CD4-positive, alpha-beta memory T cell (primary cell): Measurements from ENCODE around the gene ATP2C2. TPM values are rescaled to one million over a fixed set of nuclear protein-coding genes. Genes with fewer than 3 reads are reported as not detected.
"Not testable (repeated sequence)": the region's sequence is repeated elsewhere in the genome, so short reads cannot be mapped to it uniquely, and the experiment has no call there.

Source experiments
- CTCF ChIA-PET: fragments of 350-600 bp; sonication (Branson Sonifier 250); formaldehyde crosslinking; loops from one replicate; lab custom pipeline; 2021; ENCODE audit warnings: inconsistent platforms; ENCODE audit not compliant: partially characterized antibody; lab: Charles Lee
- POLR2A ChIA-PET: fragments of 350-600 bp; sonication (Branson Sonifier 250); formaldehyde crosslinking; loops from one replicate; lab custom pipeline; 2021; ENCODE audit not compliant: partially characterized antibody; lab: Charles Lee
- DNase-seq, 5 donors: peaks; one replicate each; pipeline versions ENCODE4 v3.0.0 to v3.0.0-alpha.2; 2020 to 2022; ENCODE audit warnings: mixed read lengths in 1 of 5
- H3K27ac ChIP-seq: one replicate; pipeline ENCODE4 v1.7.0; 2013; ENCODE audit warnings: low read depth, low read length
- H3K27me3 ChIP-seq: 2 replicates; pipeline ENCODE4 v1.7.0; 2013; ENCODE audit warnings: mild to moderate bottlenecking, low read length, moderate library complexity; ENCODE audit not compliant: insufficient read depth
- H3K36me3 ChIP-seq: 2 replicates; pipeline ENCODE4 v1.7.0; 2013; ENCODE audit warnings: mild to moderate bottlenecking, low read length, moderate library complexity; ENCODE audit not compliant: insufficient read depth
- H3K4me1 ChIP-seq: 2 replicates; pipeline ENCODE4 v1.7.0; 2013; ENCODE audit warnings: mild to moderate bottlenecking, low read length, moderate library complexity; ENCODE audit not compliant: insufficient read depth
- H3K4me3 ChIP-seq, 2 donors: one replicate each; pipeline ENCODE4 v1.7.0; 2013; ENCODE audit warnings: low read length in 2 of 2, mild to moderate bottlenecking in 1 of 2
- H3K9me3 ChIP-seq, 2 donors: one replicate each; pipeline ENCODE4 v1.7.0; 2013; ENCODE audit warnings: low read length in 2 of 2, control low read depth in 1 of 2; ENCODE audit not compliant: control insufficient read depth in 1 of 2
- H3K27ac Mint-ChIP-seq, 7 donors: one replicate each; pipeline ENCODE4 v1.8.0; 2020 to 2021; ENCODE audit warnings: mixed read lengths in 7 of 7, mild to moderate bottlenecking in 6 of 7, inconsistent platforms in 3 of 7, moderate library complexity in 3 of 7
- H3K27me3 Mint-ChIP-seq, 2 donors: one replicate each; pipeline ENCODE4 v1.8.0; 2020 to 2021; ENCODE audit warnings: mixed read lengths in 2 of 2
- H3K36me3 Mint-ChIP-seq, 2 donors: one replicate each; pipeline ENCODE4 v1.8.0; 2020 to 2021; ENCODE audit warnings: mixed read lengths in 2 of 2, inconsistent platforms in 1 of 2, mild to moderate bottlenecking in 1 of 2
- H3K4me1 Mint-ChIP-seq, 4 donors: one replicate each; pipeline ENCODE4 v1.8.0; 2020 to 2021; ENCODE audit warnings: mixed read lengths in 4 of 4, mild to moderate bottlenecking in 1 of 4
- H3K4me3 Mint-ChIP-seq, 8 donors: one replicate each; pipeline ENCODE4 v1.8.0; 2020 to 2021; ENCODE audit warnings: mixed read lengths in 8 of 8, mild to moderate bottlenecking in 7 of 8, moderate library complexity in 6 of 8, inconsistent platforms in 3 of 8
- H3K9me3 Mint-ChIP-seq, 8 donors: one replicate each; pipeline ENCODE4 v1.8.0; 2020 to 2021; ENCODE audit warnings: mixed read lengths in 8 of 8, mild to moderate bottlenecking in 5 of 8, inconsistent platforms in 3 of 8, moderate library complexity in 1 of 8
- intact Hi-C: fragments of 100-400 bp; cut with micrococcal nuclease; formaldehyde crosslinking; loops from one replicate; pipeline ENCODE4 v1.15.1; 2023
- polyA plus RNA-seq, 2 donors: library from polyadenylated mRNA; unstranded; fragments of 300-500 nt; fragmentation: Illumina TruSeq; gene quantifications; one replicate each; pipeline ENCODE4 v1.2.3, GENCODE V29; 2021
- total RNA-seq, 2 experiments: library from RNA; stranded (reverse); gene quantifications; one replicate each; pipeline ENCODE4 v1.2.3, GENCODE V29; 2021

ATP2C2 gene
- total and polyA plus RNA-seq, 4 experiments from 2014 or later = not detected

DNA sequence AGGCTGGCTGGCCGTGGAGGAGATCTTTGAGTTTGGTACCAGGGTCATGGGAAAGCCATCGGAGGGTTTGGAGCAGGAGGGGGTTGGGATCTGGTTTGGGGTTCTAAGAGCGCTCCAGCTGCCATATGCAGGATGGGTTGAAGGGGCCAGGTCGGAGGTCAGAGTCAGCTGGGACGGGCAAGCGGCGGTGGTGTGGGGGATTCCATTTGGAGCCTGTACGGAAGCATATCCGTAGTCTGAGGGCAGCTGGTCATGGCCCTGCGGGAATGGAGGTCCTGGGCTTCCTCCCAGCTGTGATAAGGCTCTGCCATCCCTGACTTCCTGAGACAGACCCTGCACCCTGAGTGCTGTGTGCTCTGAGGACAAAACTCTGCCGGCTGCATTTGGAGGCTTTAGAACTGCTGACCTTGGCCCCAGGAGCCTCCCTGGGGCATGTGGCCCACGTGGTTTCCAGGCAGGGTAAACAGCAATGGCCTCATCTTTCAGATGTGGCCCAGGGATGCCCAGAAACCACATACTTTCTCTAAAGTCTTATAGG lies 46.5 kb downstream of the ATP2C2 start:
- POLR2A ChIA-PET = no interaction called here
- peaks cover 3 to 4% of the 10 kb centered on the region in 2 donors for H3K27me3 Mint-ChIP-seq
- Histone ChIP-seq H3K4me1 (no peaks in the 10 kb centered on the region), H3K36me3 (no peaks in the 10 kb centered on the region), H3K27me3 (no peaks in the 10 kb centered on the region), H3K9me3 (no peaks in the 10 kb centered on the region), H3K4me3 (no peak overlapping the region), H3K27ac (no peak overlapping the region)
- no peaks in the 10 kb centered on the region for H3K9me3 Mint-ChIP-seq
- H3K4me1 Mint-ChIP-seq = no peaks in the 10 kb centered on the region
- no peak overlapping the region for H3K4me3 Mint-ChIP-seq
- intact Hi-C loops = no loop called here
- DNase-seq = no peak
- H3K27ac Mint-ChIP-seq = no peak overlapping the region
- CTCF ChIA-PET = no interaction called here
- H3K36me3 Mint-ChIP-seq = no peaks in the 10 kb centered on the region

GRCh38 chr16:84416407-84417321 lies 48.3 kb downstream of the ATP2C2 start:
- H3K4me1 Mint-ChIP-seq = peaks cover 0 to 3% (median 0%) of the 10 kb centered on the region in 4 donors
- ChIA-PET CTCF (no interaction called here), POLR2A (no interaction called here)
- H3K27me3 ChIP-seq = no peaks in the 10 kb centered on the region
- H3K4me3 Mint-ChIP-seq = no peak overlapping the region
- no peak overlapping the region for H3K4me3 ChIP-seq
- H3K27ac ChIP-seq = no peak overlapping the region
- H3K27ac Mint-ChIP-seq = no peak overlapping the region
- peaks cover 5 to 6% of the 10 kb centered on the region in 2 donors for H3K27me3 Mint-ChIP-seq
- no peaks in the 10 kb centered on the region for H3K4me1 ChIP-seq
- no peaks in the 10 kb centered on the region for H3K36me3 Mint-ChIP-seq
- no peak for DNase-seq
- H3K9me3 Mint-ChIP-seq = peaks cover 0 to under 1% (median 0%) of the 10 kb centered on the region in 8 donors
- H3K9me3 ChIP-seq = no peaks in the 10 kb centered on the region
- no peaks in the 10 kb centered on the region for H3K36me3 ChIP-seq
- intact Hi-C loops = no loop called here

GRCh38 chr16:84418056-84418849 lies 49.9 kb downstream of the ATP2C2 start:
- ChIA-PET CTCF (no interaction called here), POLR2A (no interaction called here)
- peaks cover 4 to 6% of the 10 kb centered on the region in 2 donors for H3K27me3 Mint-ChIP-seq
- H3K36me3 ChIP-seq = no peaks in the 10 kb centered on the region
- no peaks in the 10 kb centered on the region for H3K36me3 Mint-ChIP-seq
- H3K4me3 ChIP-seq = no peak overlapping the region
- H3K9me3 Mint-ChIP-seq = peaks cover 0 to 2% (median 0%) of the 10 kb centered on the region in 8 donors
- intact Hi-C loops = no loop called here
- H3K9me3 ChIP-seq = no peaks in the 10 kb centered on the region
- no peak overlapping the region for H3K4me3 Mint-ChIP-seq
- DNase-seq = no peak
- no peaks in the 10 kb centered on the region for H3K4me1 ChIP-seq
- peaks cover 0 to 3% (median 0%) of the 10 kb centered on the region in 4 donors for H3K4me1 Mint-ChIP-seq
- no peaks in the 10 kb centered on the region for H3K27me3 ChIP-seq
- H3K27ac ChIP-seq = no peak overlapping the region
- H3K27ac Mint-ChIP-seq = peak overlapping the region in 1 of 7 donors; percentile 42

GRCh38 chr16:84419730-84420129 lies 51.4 kb downstream of the ATP2C2 start:
- Histone ChIP-seq H3K4me3 (no peak overlapping the region), H3K36me3 (no peaks in the 10 kb centered on the region), H3K27me3 (no peaks in the 10 kb centered on the region), H3K4me1 (no peaks in the 10 kb centered on the region), H3K9me3 (no peaks in the 10 kb centered on the region), H3K27ac (no peak overlapping the region)
- H3K4me3 Mint-ChIP-seq = no peak overlapping the region
- H3K4me1 Mint-ChIP-seq = peaks cover 0 to 3% (median 0%) of the 10 kb centered on the region in 4 donors
- no peak overlapping the region for H3K27ac Mint-ChIP-seq
- ChIA-PET CTCF (no interaction called here), POLR2A (no interaction called here)
- peaks cover 4 to 6% of the 10 kb centered on the region in 2 donors for H3K27me3 Mint-ChIP-seq
- H3K36me3 Mint-ChIP-seq = no peaks in the 10 kb centered on the region
- peaks cover 0 to 2% (median under 1%) of the 10 kb centered on the region in 8 donors for H3K9me3 Mint-ChIP-seq
- no peak for DNase-seq
- intact Hi-C loops = no loop called here

DNA sequence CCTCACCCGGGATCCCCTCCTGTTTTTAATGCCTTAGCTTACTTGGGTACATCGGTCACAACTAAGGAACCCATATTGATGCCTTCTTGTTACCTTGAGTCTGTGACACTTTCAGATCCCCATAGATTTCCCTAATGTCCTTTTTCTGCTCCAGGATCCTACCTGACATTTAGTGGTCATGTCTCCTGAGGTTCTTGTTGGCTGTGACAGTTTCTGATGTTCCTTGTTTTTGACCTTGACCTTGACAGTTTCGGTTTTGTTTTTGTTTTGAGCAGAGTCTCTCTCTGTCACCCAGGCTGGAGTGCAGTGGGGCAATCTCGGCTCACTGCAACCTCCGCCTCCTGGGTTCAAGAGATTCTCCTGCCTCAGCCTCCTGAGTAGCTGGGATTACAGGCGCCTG lies 52.2 kb downstream of the ATP2C2 start:
- H3K4me1 Mint-ChIP-seq, H3K4me1 ChIP-seq, H3K27ac ChIP-seq, H3K9me3 ChIP-seq, POLR2A ChIA-PET, H3K36me3 ChIP-seq, H3K27me3 Mint-ChIP-seq, intact Hi-C loops, DNase-seq, H3K4me3 ChIP-seq, CTCF ChIA-PET, H3K27me3 ChIP-seq, H3K27ac Mint-ChIP-seq, H3K36me3 Mint-ChIP-seq, H3K4me3 Mint-ChIP-seq, H3K9me3 Mint-ChIP-seq: not testable (repeated sequence)

- CTCF ChIA-PET = no interaction called here
- Mint-ChIP-seq H3K27ac (no peak overlapping the region), H3K4me3 (no peak overlapping the region), H3K27me3 (peaks cover 4 to 5% of the 10 kb centered on the region in 2 donors), H3K4me1 (peaks cover 0 to 3% (median 0%) of the 10 kb centered on the region in 4 donors), H3K36me3 (no peaks in the 10 kb centered on the region), H3K9me3 (peaks cover 0 to 2% (median under 1%) of the 10 kb centered on the region in 8 donors)
- Histone ChIP-seq H3K4me1 (no peaks in the 10 kb centered on the region), H3K27ac (no peak overlapping the region), H3K9me3 (no peaks in the 10 kb centered on the region), H3K27me3 (no peaks in the 10 kb centered on the region), H3K36me3 (no peaks in the 10 kb centered on the region), H3K4me3 (no peak overlapping the region)
- POLR2A ChIA-PET = no interaction called here
- intact Hi-C loops = no loop called here
- no peak for DNase-seq
These were observed 53.0 kb downstream of the ATP2C2 start for GRCh38 chr16:84421081-84421937.
